PC-3 (cell line): Measurements from ENCODE around the gene CCDC88B. TPM values are rescaled to one million over a fixed set of nuclear protein-coding genes. Genes with fewer than 3 reads are reported as not detected.

Experiments
- ATAC-seq: fragments of 200-7000 bp; cut with Tn5 transposase; 2 replicates; pipeline ENCODE4 v1.9.1; 2020; ENCODE audit warnings: mild to moderate bottlenecking, moderate library complexity
- BruUV-seq: library from RNA; stranded (reverse); fragments of 400-500 nt; replicated peaks from 2 replicates; lab custom pipeline; 2021; lab: Mats Ljungman, UMichigan
- CTCF ChIA-PET: fragments of 300-600 bp; sonication (Branson Sonifier 250); formaldehyde crosslinking; loops from one replicate; lab custom pipeline; 2022; ENCODE audit warnings: antibody characterized with exemption; lab: Charles Lee
- POLR2A ChIA-PET: fragments of 300-600 bp; sonication (Branson Sonifier 250); formaldehyde crosslinking; loops from one replicate; lab custom pipeline; 2022; ENCODE audit warnings: antibody characterized with exemption; ENCODE audit not compliant: unreplicated experiment; lab: Charles Lee
- DNase-seq: peaks from one replicate; pipeline ENCODE4 v3.0.0-alpha.2; 2015
- H2AFZ ChIP-seq: fragments of 300-600 bp; sonication (generic); 2 replicates; pipeline ENCODE4 v1.6.0; 2016; ENCODE audit warnings: antibody characterized with exemption, low read length
- H3F3A ChIP-seq: fragments of 300-600 bp; sonication (generic); one replicate; pipeline ENCODE4 v1.6.0; 2017; ENCODE audit warnings: antibody characterized with exemption, low read length, control low read depth, mild to moderate bottlenecking; ENCODE audit not compliant: unreplicated experiment
- H3K27ac ChIP-seq: fragments of 300-600 bp; sonication (generic); 2 replicates; pipeline ENCODE4 v1.5.1; 2016; ENCODE audit warnings: mild to moderate bottlenecking, low read length
- H3K27me3 ChIP-seq: fragments of 300-600 bp; sonication (generic); 2 replicates; pipeline ENCODE4 v1.6.1; 2016; ENCODE audit warnings: low read length, mixed read lengths
- H3K36me3 ChIP-seq: fragments of 300-600 bp; sonication (generic); 2 replicates; pipeline ENCODE4 v1.6.1; 2016; ENCODE audit warnings: low read depth, mixed run types, low read length, mixed read lengths
- H3K4me1 ChIP-seq: fragments of 300-600 bp; sonication (generic); 2 replicates; pipeline ENCODE4 v1.5.1; 2016; ENCODE audit warnings: low read length; ENCODE audit not compliant: insufficient read depth
- H3K4me2 ChIP-seq: fragments of 300-600 bp; sonication (generic); 2 replicates; pipeline ENCODE4 v1.6.0; 2016; ENCODE audit warnings: low read length
- H3K4me3 ChIP-seq: fragments of 300-600 bp; sonication (generic); 2 replicates; pipeline ENCODE4 v1.5.1; 2016; ENCODE audit warnings: mild to moderate bottlenecking, low read length, mixed read lengths
- H3K79me2 ChIP-seq: fragments of 300-600 bp; sonication (generic); 2 replicates; pipeline ENCODE4 v1.6.1; 2017; ENCODE audit warnings: low read length, mixed read lengths
- H3K9ac ChIP-seq: fragments of 300-600 bp; sonication (generic); 2 replicates; pipeline ENCODE4 v1.6.0; 2016; ENCODE audit warnings: mild to moderate bottlenecking, low read length
- H3K9me2 ChIP-seq: fragments of 300-600 bp; sonication (generic); replicated peaks from 2 replicates; pipeline ENCODE4 v1.6.1; 2016; ENCODE audit warnings: mixed run types, low read length, mixed read lengths
- H3K9me3 ChIP-seq: fragments of 300-600 bp; sonication (generic); 2 replicates; pipeline ENCODE4 v1.6.1; 2016; ENCODE audit warnings: low read length, mixed read lengths
- H4K20me1 ChIP-seq: fragments of 300-600 bp; sonication (generic); 2 replicates; pipeline ENCODE4 v1.6.1; 2016; ENCODE audit warnings: low read length, mixed read lengths
- CTCF ChIP-seq: fragments of 300-600 bp; sonication (generic); conservative IDR thresholded peaks from 2 replicates; pipeline ENCODE4 v1.5.1; 2017; ENCODE audit warnings: antibody characterized with exemption, low read depth, mild to moderate bottlenecking, low read length
- EZH2 ChIP-seq: fragments of 300-600 bp; sonication (generic); IDR thresholded peaks from one replicate; pipeline ENCODE4 v1.6.1; 2017; ENCODE audit warnings: antibody characterized with exemption, mild to moderate bottlenecking, low read length; ENCODE audit not compliant: unreplicated experiment
- EZH2phosphoT487 ChIP-seq: fragments of 300-600 bp; sonication (generic); IDR thresholded peaks from 2 replicates; pipeline ENCODE4 v1.6.1; 2018; ENCODE audit warnings: mild to moderate bottlenecking, antibody characterized with exemption, low read length, borderline replicate concordance
- intact Hi-C: fragments of 100-400 bp; cut with micrococcal nuclease; formaldehyde crosslinking; loops from 2 replicates; pipeline ENCODE4 v1.9.0; 2023
- total RNA-seq: library from RNA; depleted of rRNA; stranded (reverse); fragments of >200 nt; gene quantifications from 2 replicates; pipeline ENCODE4 v1.2.3, GENCODE V29; 2014

CCDC88B gene
- total RNA-seq, 1 experiment from 2014 or later = 21.0 TPM

- peak overlapping the region; percentile 92; the same call in 1 of the 2 replicates for H3K4me3 ChIP-seq
- ChIA-PET CTCF (interaction anchor here (1.6 to 4.5 kb wide), 2 partner anchors 41 to 92 kb away, joined by 5 to 106 read pairs; partner anchors contain the start of genes PRDX5 and TRMT112), POLR2A (interaction anchor here (0.5 kb wide), 1 partner anchor 87 kb away, joined by 10 read pairs; no protein-coding TSS in a partner anchor)
- intact Hi-C loops = loop anchor here (5.0 kb wide), 2 partner anchors 89 to 294 kb away; no protein-coding TSS in a partner anchor
- H3K36me3 ChIP-seq = peaks cover 16% of the 10 kb centered on the region
- H4K20me1 ChIP-seq = peaks cover 11% of the 10 kb centered on the region; the same call in 1 of the 2 replicates
- H3F3A ChIP-seq = no peaks in the 10 kb centered on the region
- no TSS peak for BruUV-seq
- H3K4me1 ChIP-seq = peaks cover 36% of the 10 kb centered on the region
- DNase-seq (peak; percentile 81), ATAC-seq (peak; percentile 49)
- H3K9me2 ChIP-seq = no peaks in the 10 kb centered on the region
- no peaks in the 10 kb centered on the region for H3K27me3 ChIP-seq
- peak overlapping the region; percentile 96 for H3K4me2 ChIP-seq
- peaks cover 28% of the 10 kb centered on the region for H3K79me2 ChIP-seq
- no peak for TF ChIP-seq CTCF
- H3K9me3 ChIP-seq = no peaks in the 10 kb centered on the region
- peak overlapping the region; percentile 85; the same call in 1 of the 2 replicates for H3K9ac ChIP-seq
- peak overlapping the region; percentile 1 for H2AFZ ChIP-seq
- peak overlapping the region; percentile 40 for H3K27ac ChIP-seq
These were observed 18.0 kb downstream of the CCDC88B start for GRCh38 chr11:64357904-64358535.

- no peaks in the 10 kb centered on the region for H3F3A ChIP-seq
- ChIA-PET POLR2A (interaction anchor here (0.5 kb wide), 1 partner anchor 87 kb away, joined by 10 read pairs; no protein-coding TSS in a partner anchor), CTCF (interaction anchor here (1.6 to 4.5 kb wide), 2 partner anchors 41 to 91 kb away, joined by 5 to 106 read pairs; partner anchors contain the start of genes PRDX5 and TRMT112)
- H3K9me2 ChIP-seq = no peaks in the 10 kb centered on the region
- peaks cover 36% of the 10 kb centered on the region for H3K4me1 ChIP-seq
- H3K9me3 ChIP-seq = no peaks in the 10 kb centered on the region
- DNase-seq (no peak), ATAC-seq (peak; percentile 6)
- peaks cover 28% of the 10 kb centered on the region for H3K79me2 ChIP-seq
- peak overlapping the region; percentile 85 for H3K9ac ChIP-seq
- H3K27me3 ChIP-seq = no peaks in the 10 kb centered on the region
- peak overlapping the region; percentile 69 for H2AFZ ChIP-seq
- TF ChIP-seq EZH2phosphoT487 = no peak
- TF ChIP-seq EZH2 = no peak
- no peak for TF ChIP-seq CTCF
- intact Hi-C loops = loop anchor here (5.0 kb wide), 2 partner anchors 89 to 294 kb away; no protein-coding TSS in a partner anchor
- peak overlapping the region; percentile 96 for H3K4me2 ChIP-seq
- peaks cover 11% of the 10 kb centered on the region; the same call in 1 of the 2 replicates for H4K20me1 ChIP-seq
- peak overlapping the region; percentile 92 for H3K4me3 ChIP-seq
- BruUV-seq = TSS peak; percentile 87
- peaks cover 19% of the 10 kb centered on the region for H3K36me3 ChIP-seq
- peak overlapping the region; percentile 40 for H3K27ac ChIP-seq
These were observed 18.5 kb downstream of the CCDC88B start for GRCh38 chr11:64358536-64358906.
